Measurements from ENCODE around the gene RING1.

RING1 gene

DNA sequence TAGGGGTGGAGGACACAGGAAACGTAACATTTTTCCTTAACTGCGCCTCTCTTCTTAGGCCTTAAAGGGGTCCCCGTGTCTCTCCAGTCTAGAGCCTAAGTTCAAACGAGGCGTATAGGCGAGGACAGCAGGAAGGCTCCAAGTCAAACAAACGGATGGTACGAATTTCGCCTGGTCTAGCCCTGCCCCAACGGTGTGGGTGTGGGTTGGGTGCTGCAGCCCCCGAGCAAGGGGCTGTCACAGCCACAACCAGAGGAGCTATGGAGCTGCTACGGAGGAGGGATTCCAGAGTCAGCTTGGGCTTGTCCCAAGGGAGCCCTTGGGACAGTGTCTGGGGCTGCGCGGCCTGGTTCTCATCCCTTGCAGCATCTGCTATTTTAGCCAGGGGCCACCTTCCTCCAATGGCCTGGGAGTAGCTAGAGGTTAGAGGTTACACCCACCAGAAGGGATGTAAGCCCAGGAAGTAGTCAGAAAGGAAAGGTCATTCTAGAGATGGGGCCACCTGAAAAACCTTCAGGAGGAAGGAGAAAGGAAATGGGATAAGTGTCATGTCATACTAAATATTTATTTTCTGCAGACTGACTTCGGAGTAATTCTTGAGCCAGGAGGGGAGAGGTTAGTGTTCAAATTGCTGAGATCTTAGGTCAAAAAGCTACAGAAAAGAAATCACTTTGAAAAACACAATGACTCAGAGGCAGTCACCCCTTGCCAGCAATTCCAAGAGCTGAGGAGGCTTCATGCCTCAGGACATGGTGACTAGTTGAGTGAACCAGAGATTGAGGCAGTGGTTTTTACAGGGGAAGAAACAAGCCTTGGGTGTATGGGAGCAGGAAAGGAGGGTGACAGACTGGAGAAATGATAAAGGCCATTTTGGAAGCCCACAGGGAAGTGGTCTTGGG lies 41.7 kb downstream of the RING1 start:
- DNase-seq = peak; percentile 35 to 67 (median 59)

DNA sequence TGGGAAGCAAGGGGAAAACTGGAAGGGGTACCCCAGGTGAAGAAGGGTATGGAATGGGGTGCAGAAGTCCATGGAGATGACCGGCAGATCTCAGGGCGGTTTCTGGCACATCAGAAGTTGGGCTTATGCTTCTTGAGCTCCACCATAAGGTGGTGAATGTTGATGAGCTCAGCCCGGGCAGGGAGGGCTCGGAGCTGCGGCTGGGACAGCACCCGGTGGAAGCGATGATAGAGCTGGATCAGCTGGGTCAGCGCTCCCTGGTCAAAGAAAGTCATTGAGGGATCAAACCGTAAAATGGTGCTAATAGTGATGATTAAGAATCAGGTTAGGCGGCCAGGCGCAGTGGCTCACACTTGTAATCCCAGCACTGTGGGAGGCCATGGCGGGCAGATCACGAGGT lies 42.4 kb downstream of the RING1 start:
- no peak for DNase-seq

DNA sequence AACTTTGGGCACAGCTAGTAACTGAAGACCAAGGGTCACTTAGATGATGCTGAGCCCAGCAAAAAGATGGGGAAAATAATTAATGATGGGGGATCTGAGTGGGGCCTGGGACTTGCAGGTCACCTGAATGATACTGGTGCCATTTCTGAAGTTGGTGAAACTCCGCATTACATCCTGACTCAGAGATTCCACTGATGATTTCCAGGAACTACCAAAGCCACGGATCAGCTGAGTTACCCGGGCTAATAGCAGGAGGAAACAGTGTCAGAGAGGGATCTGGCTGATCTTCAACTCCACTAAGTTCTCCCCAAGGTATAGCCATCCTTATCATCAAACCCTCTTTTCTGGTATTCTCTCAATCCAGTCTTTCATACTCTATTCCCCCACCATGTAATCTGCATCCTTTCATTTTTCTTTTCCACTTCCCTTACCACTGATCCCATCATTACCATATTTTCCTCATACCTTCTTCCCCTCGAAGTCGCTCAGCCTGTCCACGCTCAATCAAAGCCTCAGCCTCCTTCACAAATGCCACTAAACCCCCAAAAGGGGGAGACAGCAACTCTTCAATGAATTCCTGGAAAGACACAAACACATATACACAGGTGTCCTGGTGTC lies 43.2 kb downstream of the RING1 start:
- no peak for DNase-seq

GRCh38 chr6:33252759-33253158 lies 44.5 kb downstream of the RING1 start:
- peak; percentile 29 to 63 (median 57) for DNase-seq

GRCh38 chr6:33254591-33254990 lies 46.3 kb downstream of the RING1 start:
- DNase-seq = no peak

- no peak for DNase-seq
Measured at GRCh38 chr6:33259032-33259431, 50.7 kb downstream of the RING1 start.
